ENCODE results near the gene HK2. TPM values are rescaled to one million over a fixed set of nuclear protein-coding genes. Genes with fewer than 3 reads are reported as not detected.

Gene HK2
- total RNA-seq, 6 experiments from 2014 or later: 26.2 to 51.3 (median 28.4) TPM

DNA sequence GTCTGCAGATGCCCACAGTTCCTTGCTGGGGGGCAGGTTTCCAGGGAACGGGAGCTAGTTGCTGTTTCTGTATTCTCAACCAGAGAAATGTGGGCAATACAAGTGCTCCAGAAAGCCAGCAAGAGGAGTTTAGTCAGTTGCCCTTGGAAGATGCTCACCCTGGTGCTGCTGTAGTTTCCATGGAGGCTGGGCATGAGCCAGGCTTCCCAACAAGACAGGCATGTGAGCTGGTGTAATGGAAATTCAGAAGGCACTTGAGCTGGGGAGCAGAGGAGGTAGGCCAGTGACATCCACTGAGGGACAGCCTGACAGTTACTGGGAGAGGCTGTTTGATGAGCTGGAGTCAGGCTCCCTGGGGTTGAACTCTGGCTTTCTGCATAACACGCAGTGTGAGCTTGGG lies 7.7 kb downstream of the HK2 start:
- no peaks in the 10 kb centered on the region for H3K9me3 Mint-ChIP-seq
- no peak overlapping the region for H3K4me3 Mint-ChIP-seq
- H3K4me1 Mint-ChIP-seq (ENCODE audit: low read depth): peaks cover 77% of the 10 kb centered on the region
- peaks cover 10% of the 10 kb centered on the region for H3K36me3 Mint-ChIP-seq (ENCODE audit: low read depth)
- H3K27me3 Mint-ChIP-seq (ENCODE audit: insufficient read depth): no peaks in the 10 kb centered on the region
- TF ChIP-seq, protein P1, sequence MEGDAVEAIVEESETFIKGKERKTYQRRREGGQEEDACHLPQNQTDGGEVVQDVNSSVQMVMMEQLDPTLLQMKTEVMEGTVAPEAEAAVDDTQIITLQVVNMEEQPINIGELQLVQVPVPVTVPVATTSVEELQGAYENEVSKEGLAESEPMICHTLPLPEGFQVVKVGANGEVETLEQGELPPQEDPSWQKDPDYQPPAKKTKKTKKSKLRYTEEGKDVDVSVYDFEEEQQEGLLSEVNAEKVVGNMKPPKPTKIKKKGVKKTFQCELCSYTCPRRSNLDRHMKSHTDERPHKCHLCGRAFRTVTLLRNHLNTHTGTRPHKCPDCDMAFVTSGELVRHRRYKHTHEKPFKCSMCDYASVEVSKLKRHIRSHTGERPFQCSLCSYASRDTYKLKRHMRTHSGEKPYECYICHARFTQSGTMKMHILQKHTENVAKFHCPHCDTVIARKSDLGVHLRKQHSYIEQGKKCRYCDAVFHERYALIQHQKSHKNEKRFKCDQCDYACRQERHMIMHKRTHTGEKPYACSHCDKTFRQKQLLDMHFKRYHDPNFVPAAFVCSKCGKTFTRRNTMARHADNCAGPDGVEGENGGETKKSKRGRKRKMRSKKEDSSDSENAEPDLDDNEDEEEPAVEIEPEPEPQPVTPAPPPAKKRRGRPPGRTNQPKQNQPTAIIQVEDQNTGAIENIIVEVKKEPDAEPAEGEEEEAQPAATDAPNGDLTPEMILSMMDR (IDR thresholded peaks at IDR 0.05): no peak
- H3K27ac Mint-ChIP-seq: peak overlapping the region; percentile 64
- DNase-seq: no peak

DNA sequence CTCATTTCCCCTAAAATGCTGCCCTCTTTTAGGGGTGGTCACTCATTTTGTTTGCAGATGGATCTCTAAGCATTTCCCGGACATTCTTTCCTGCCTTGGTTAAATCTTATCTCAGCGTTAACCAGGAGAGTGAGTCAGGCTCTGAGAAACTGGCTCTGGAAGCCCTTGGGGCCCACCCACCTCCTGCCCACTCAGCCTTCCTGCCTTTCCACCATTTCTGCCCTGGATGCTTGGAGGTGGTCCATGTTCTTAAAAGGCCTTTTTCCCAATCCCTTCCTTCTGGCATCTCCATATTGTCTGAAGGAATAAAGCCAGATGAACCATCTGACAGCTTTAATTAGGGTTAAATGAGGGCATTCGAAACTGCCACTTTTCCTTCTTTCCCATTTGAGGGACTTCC lies 9.5 kb downstream of the HK2 start:
- TF ChIP-seq, protein P1 (IDR thresholded peaks at IDR 0.05): no peak
- Mint-ChIP-seq H3K27me3 (ENCODE audit: insufficient read depth) (no peaks in the 10 kb centered on the region), H3K4me1 (ENCODE audit: low read depth) (peaks cover 74% of the 10 kb centered on the region), H3K9me3 (no peaks in the 10 kb centered on the region), H3K4me3 (peak overlapping the region; percentile 85), H3K27ac (peak overlapping the region; percentile 98), H3K36me3 (ENCODE audit: low read depth) (0 out of 2 replicates have a peak, but pooled peaks cover 4% of the 10 kb centered on the region)
- peak; percentile 61 for DNase-seq

DNA sequence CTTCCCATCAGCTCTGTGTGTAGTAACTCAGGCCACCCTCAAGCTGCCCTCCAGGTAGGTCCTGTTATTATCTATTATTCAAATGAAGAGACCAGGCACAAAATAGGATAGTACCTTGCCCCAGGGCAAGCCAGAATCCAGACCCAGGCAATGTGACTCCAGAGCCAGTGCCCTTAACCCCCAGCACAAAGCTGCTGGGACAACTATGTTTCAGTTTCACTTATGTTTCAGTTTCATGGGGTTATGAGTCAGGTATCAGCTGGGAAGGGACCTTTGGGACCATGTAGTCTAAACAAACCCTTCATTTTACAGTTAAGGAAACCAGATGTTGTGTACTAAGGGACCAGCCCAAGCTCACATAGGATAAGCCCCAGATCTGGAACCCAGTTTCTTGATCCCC lies 10.0 kb downstream of the HK2 start:
- peak overlapping the region; percentile 98 for H3K27ac Mint-ChIP-seq
- H3K9me3 Mint-ChIP-seq: no peaks in the 10 kb centered on the region
- peak overlapping the region; percentile 85 for H3K4me3 Mint-ChIP-seq
- peak; percentile 64 for DNase-seq
- H3K27me3 Mint-ChIP-seq (ENCODE audit: insufficient read depth): no peaks in the 10 kb centered on the region
- TF ChIP-seq, protein P1 (IDR thresholded peaks at IDR 0.05): no peak
- peaks cover 78% of the 10 kb centered on the region for H3K4me1 Mint-ChIP-seq (ENCODE audit: low read depth)
- H3K36me3 Mint-ChIP-seq (ENCODE audit: low read depth): 0 out of 2 replicates have a peak, but pooled peaks cover 4% of the 10 kb centered on the region

DNA sequence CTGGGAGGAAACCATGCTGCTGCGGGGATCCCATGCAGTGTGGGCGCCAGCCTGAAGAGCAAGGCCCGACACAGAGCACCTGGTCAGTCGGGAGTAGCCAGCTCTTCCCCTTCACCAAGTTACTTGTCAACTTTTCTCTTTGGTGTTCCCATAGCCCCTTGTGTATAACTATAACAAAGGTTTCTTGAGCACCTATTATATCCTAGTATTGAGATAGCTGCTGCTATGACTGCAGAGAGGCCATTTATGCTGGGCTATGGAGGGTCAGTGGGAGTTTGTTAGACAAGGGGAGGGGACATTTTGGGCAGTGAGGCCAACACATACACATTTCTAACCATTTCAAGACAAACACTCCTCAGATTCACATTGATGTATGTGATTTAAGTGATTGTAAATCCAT lies 10.8 kb downstream of the HK2 start:
- Mint-ChIP-seq H3K27me3 (ENCODE audit: insufficient read depth) (no peaks in the 10 kb centered on the region), H3K4me3 (no peak overlapping the region), H3K4me1 (ENCODE audit: low read depth) (peaks cover 87% of the 10 kb centered on the region), H3K9me3 (no peaks in the 10 kb centered on the region), H3K36me3 (ENCODE audit: low read depth) (0 out of 2 replicates have a peak, but pooled peaks cover 4% of the 10 kb centered on the region), H3K27ac (peak overlapping the region; percentile 98)
- TF ChIP-seq, protein P1 (IDR thresholded peaks at IDR 0.05): no peak
- no peak for DNase-seq

DNA sequence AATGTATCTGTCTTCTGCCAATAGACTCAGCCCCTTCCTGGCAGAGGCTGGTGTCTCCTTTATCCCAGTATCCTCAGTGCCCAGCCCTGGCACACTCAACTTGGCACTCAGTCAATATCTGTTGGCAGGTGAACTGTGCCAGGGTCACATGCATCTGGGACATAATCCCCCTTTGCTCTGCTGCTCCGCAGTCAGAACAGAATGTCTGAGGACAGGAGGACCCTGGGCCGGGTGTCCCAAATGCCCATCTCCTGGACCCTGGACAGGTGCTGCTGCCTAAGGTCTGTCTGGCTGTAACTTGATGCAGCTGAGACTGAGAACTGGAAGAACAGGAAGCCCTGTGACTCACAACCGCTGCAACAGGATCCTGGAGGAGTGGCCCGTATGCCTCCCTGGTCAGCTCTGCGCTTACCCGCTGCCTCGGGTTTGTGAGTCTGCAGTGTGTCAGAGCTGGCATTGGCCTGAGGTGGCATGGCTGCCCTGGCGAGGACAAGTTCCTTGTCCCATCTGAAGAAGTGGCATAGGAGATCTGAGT lies 11.4 kb downstream of the HK2 start:
- Mint-ChIP-seq H3K27ac (peak overlapping the region; percentile 98), H3K36me3 (ENCODE audit: low read depth) (0 out of 2 replicates have a peak, but pooled peaks cover 4% of the 10 kb centered on the region), H3K4me1 (ENCODE audit: low read depth) (peaks cover 92% of the 10 kb centered on the region), H3K9me3 (no peaks in the 10 kb centered on the region), H3K27me3 (ENCODE audit: insufficient read depth) (no peaks in the 10 kb centered on the region), H3K4me3 (peak overlapping the region; percentile 81)
- TF ChIP-seq, protein P1 (IDR thresholded peaks at IDR 0.05): no peak
- DNase-seq: peak; percentile 91

Data from HFFc6 (cell line).